ENCODE data around the gene REPS1. TPM values are rescaled to one million over a fixed set of nuclear protein-coding genes. Genes with fewer than 3 reads are reported as not detected.

The REPS1 gene
- total RNA-seq, 1 donor from 2014 or later, result 30.4 TPM

DNA sequence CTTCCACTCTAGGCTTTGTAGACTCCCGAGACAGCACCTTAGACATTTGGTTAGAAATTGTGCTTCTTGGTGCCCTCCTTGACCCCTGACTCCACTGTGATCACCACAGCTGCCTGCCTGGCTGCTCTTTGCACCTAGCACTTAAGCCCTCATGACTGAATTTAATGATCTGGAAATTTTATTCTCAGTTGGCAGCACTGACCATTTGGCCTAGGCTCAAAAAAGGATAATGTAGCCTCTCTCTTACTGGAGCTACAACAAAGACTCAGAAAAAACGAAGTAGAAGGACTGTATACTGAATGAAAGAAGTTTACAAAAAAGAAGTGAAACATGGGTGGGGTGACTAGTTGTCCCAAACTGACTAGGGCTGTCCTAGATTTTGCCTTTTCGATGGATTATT is 29.2 kb upstream of the REPS1 start:
- Histone ChIP-seq H3K9me3 (no peaks in the 10 kb centered on the region), H3K36me3 (no peaks in the 10 kb centered on the region), H3K27me3 (no peaks in the 10 kb centered on the region), H3K4me1 (no peaks in the 10 kb centered on the region), H3K27ac (no peak overlapping the region), H3K4me3 (no peak overlapping the region)
- DNase-seq (ENCODE audit: low spot score in 2 of 2), result no peak
- intact Hi-C loops (cut with DNase I), result no loop called here
- TF ChIP-seq CTCF (IDR thresholded peaks at IDR 0.05), result no peak

DNA sequence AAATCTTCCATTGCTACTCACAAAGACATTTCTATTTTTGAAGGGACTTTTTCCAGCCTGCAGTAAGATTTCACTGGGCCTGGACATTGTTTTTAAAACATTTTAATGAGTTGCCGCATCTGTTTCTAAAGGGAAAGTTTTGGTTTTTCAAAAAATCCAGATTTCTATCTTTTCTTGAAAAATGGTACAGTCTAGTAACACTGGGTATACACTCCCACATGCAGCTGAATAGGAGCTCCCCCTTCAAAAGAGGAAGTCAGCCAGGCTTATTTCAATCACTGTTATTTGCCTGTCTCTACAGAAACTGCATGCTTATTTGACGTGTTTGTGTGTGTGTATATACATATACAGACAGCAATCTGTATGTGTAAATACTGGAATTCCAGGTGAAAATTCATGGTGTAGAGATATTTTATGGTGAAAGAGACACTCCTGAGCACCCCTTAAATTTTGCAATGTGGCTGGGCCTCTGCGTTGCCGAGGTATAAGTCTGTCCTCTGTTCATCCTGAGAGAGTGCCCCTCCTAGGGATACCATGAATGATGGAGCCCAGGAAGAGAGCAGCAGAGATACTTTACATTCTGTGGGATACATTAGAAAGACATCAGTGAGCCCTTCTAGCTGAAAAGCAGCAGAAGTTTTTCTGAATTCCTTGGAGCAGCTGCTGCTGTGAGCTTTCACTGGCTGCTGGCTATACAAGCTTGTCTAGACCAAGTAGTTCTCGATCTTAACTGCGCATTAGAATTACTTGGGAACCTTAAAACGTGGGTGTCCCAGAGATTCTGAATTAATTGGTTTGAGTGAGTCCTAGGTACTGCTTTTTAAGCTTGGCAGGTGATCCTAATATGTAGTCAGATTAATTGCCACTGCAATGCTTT is 28.5 kb upstream of the REPS1 start:
- Histone ChIP-seq H3K4me3 (no peak overlapping the region), H3K4me1 (no peaks in the 10 kb centered on the region), H3K27me3 (no peaks in the 10 kb centered on the region), H3K27ac (no peak overlapping the region), H3K9me3 (no peaks in the 10 kb centered on the region), H3K36me3 (no peaks in the 10 kb centered on the region)
- no peak for TF ChIP-seq CTCF (IDR thresholded peaks at IDR 0.05)
- intact Hi-C loops (cut with DNase I), result no loop called here
- DNase-seq (ENCODE audit: low spot score in 2 of 2), result no peak

- intact Hi-C loops (cut with DNase I), result no loop called here
- no peaks in the 10 kb centered on the region for H3K4me1 ChIP-seq
- H3K27ac ChIP-seq, result no peak overlapping the region
- TF ChIP-seq CTCF (IDR thresholded peaks at IDR 0.05), result no peak
- DNase-seq (ENCODE audit: low spot score in 2 of 2), result no peak
- no peaks in the 10 kb centered on the region for H3K9me3 ChIP-seq
- no peaks in the 10 kb centered on the region for H3K36me3 ChIP-seq
- no peaks in the 10 kb centered on the region for H3K27me3 ChIP-seq
- H3K4me3 ChIP-seq, result no peak overlapping the region
Measured at GRCh38 chr6:139014945-139015344, 26.9 kb upstream of the REPS1 start.

- no peak for DNase-seq (ENCODE audit: low spot score in 2 of 2)
- intact Hi-C loops (cut with DNase I), result no loop called here
- Histone ChIP-seq H3K27me3 (no peaks in the 10 kb centered on the region), H3K9me3 (no peaks in the 10 kb centered on the region), H3K27ac (no peak overlapping the region), H3K36me3 (no peaks in the 10 kb centered on the region), H3K4me3 (no peak overlapping the region), H3K4me1 (no peaks in the 10 kb centered on the region)
- no peak for TF ChIP-seq CTCF (IDR thresholded peaks at IDR 0.05)
Measured at GRCh38 chr6:139013185-139013800, 25.2 kb upstream of the REPS1 start.

DNA sequence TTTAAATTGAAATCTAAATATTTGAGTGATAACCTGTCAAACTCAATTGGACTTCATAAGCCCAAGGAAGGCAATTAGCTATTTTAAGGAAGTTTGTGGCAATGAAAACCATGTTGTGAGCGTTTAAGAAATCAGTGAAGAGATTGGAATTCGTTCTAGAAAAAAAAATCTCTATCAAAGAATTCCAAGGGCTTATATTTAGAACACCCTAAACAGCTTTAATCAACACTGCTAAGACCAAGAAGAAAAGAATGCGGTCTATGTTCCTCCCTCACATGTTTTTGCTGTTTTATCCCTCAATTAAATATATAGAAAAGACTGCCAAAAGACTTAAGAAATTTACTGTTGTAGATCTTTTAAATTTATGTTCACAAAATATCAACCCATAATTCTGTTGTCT is 23.9 kb upstream of the REPS1 start:
- no peak for DNase-seq (ENCODE audit: low spot score in 2 of 2)

More for the DNA sequence above, 23.9 kb upstream of the REPS1 start:
- Histone ChIP-seq H3K27me3 (no peaks in the 10 kb centered on the region), H3K9me3 (no peaks in the 10 kb centered on the region), H3K4me3 (no peak overlapping the region), H3K4me1 (no peaks in the 10 kb centered on the region), H3K27ac (no peak overlapping the region), H3K36me3 (no peaks in the 10 kb centered on the region)
- TF ChIP-seq CTCF (IDR thresholded peaks at IDR 0.05), result no peak
- intact Hi-C loops (cut with DNase I), result no loop called here
